Measurements from ENCODE around the gene MYRIP. TPM values are rescaled to one million over a fixed set of nuclear protein-coding genes. Genes with fewer than 3 reads are reported as not detected.

Gene MYRIP
- total RNA-seq, 2 experiments from 2014 or later = not detected

GRCh38 chr3:39934696-39935095, 125.3 kb downstream of the MYRIP start:
- Mint-ChIP-seq H3K4me3 (no peak overlapping the region), H3K36me3 (no peaks in the 10 kb centered on the region), H3K4me1 (no peaks in the 10 kb centered on the region), H3K9me3 (ENCODE audit: low read depth) (no peaks in the 10 kb centered on the region), H3K27ac (no peak overlapping the region), H3K27me3 (peaks cover 2% of the 10 kb centered on the region)
- DNase-seq (no peak), ATAC-seq (no peak)
- CTCF ChIA-PET = no interaction called here

GRCh38 chr3:39935261-39935660, 125.9 kb downstream of the MYRIP start:
- Mint-ChIP-seq H3K4me3 (no peak overlapping the region), H3K9me3 (ENCODE audit: low read depth) (no peaks in the 10 kb centered on the region), H3K4me1 (no peaks in the 10 kb centered on the region), H3K36me3 (no peaks in the 10 kb centered on the region), H3K27ac (no peak overlapping the region), H3K27me3 (no peaks in the 10 kb centered on the region)
- ATAC-seq (no peak), DNase-seq (no peak)
- CTCF ChIA-PET = no interaction called here

DNA sequence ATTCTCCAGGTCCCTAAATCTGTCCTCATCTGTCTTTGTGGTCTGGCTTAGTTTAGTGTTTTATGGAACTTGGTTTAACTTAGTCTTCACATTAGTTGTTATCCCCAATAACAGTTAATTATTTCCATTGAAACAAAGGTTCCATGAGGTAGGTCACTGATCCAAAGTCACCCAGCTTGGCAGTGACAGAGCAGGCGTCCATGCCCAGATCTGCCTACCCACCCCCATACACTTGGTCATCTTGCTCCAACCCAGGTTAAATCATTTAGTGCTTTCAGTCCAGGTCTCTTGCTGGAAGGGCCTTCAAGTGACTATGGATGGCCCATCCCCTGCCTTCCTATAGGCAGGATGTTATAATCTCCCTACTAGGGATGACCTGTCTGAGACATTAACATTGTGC, 127.4 kb downstream of the MYRIP start:
- Mint-ChIP-seq H3K9me3 (ENCODE audit: low read depth) (no peaks in the 10 kb centered on the region), H3K27ac (no peak overlapping the region), H3K4me3 (no peak overlapping the region), H3K27me3 (no peaks in the 10 kb centered on the region), H3K4me1 (no peaks in the 10 kb centered on the region), H3K36me3 (no peaks in the 10 kb centered on the region)
- ATAC-seq (no peak), DNase-seq (no peak)
- CTCF ChIA-PET = no interaction called here

- no peaks in the 10 kb centered on the region for H3K4me1 Mint-ChIP-seq
- CTCF ChIA-PET = no interaction called here
- ATAC-seq = no peak
- no peaks in the 10 kb centered on the region for H3K27me3 Mint-ChIP-seq
- no peak for DNase-seq
- H3K27ac Mint-ChIP-seq = no peak overlapping the region
- H3K9me3 Mint-ChIP-seq (ENCODE audit: low read depth) = no peaks in the 10 kb centered on the region
- H3K4me3 Mint-ChIP-seq = no peak overlapping the region
- no peaks in the 10 kb centered on the region for H3K36me3 Mint-ChIP-seq
Measured at GRCh38 chr3:39937315-39937714, 127.9 kb downstream of the MYRIP start.

- DNase-seq = no peak
- no peaks in the 10 kb centered on the region for H3K9me3 Mint-ChIP-seq (ENCODE audit: low read depth)
- H3K4me3 Mint-ChIP-seq = no peak overlapping the region
- no peaks in the 10 kb centered on the region for H3K36me3 Mint-ChIP-seq
- H3K4me1 Mint-ChIP-seq = no peaks in the 10 kb centered on the region
- no peaks in the 10 kb centered on the region for H3K27me3 Mint-ChIP-seq
- H3K27ac Mint-ChIP-seq = no peak overlapping the region
- CTCF ChIA-PET = no interaction called here
- ATAC-seq = no peak
Measured at GRCh38 chr3:39937874-39938273, 128.5 kb downstream of the MYRIP start.

DNA sequence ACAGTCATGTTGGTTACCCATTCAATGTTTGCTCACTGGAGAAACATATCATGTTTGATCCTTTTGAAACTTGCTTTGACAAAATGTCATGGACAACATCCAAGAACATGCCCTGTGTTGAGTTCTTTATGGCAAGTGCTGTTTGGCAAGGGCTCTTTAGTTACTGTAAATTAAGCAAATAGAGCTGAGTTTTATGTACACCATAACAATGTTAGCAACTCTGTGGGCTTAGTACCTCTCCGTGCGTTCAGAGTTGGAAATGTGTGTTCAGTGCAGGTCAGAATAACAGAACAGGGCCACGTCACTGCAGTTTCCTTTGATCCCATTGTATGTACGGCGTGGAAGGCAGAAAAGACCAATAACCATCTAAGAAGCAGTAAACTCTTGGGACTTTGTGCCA, 132.5 kb downstream of the MYRIP start:
- Mint-ChIP-seq H3K36me3 (no peaks in the 10 kb centered on the region), H3K4me3 (no peak overlapping the region), H3K9me3 (ENCODE audit: low read depth) (no peaks in the 10 kb centered on the region), H3K27me3 (no peaks in the 10 kb centered on the region), H3K4me1 (no peaks in the 10 kb centered on the region), H3K27ac (no peak overlapping the region)
- CTCF ChIA-PET = no interaction called here
- ATAC-seq (no peak), DNase-seq (no peak)

- Mint-ChIP-seq H3K9me3 (ENCODE audit: low read depth) (no peaks in the 10 kb centered on the region), H3K36me3 (no peaks in the 10 kb centered on the region), H3K4me3 (no peak overlapping the region)
Measured at GRCh38 chr3:39960515-39961191, 151.2 kb downstream of the MYRIP start.

GRCh38 chr3:39961230-39961629, 151.8 kb downstream of the MYRIP start:
- Mint-ChIP-seq H3K27me3 (no peaks in the 10 kb centered on the region), H3K27ac (no peak overlapping the region), H3K4me3 (no peak overlapping the region), H3K36me3 (no peaks in the 10 kb centered on the region), H3K9me3 (ENCODE audit: low read depth) (no peaks in the 10 kb centered on the region), H3K4me1 (no peaks in the 10 kb centered on the region)
- ATAC-seq = no peak
- CTCF ChIA-PET = no interaction called here
- no peak for DNase-seq

More at GRCh38 chr3:39960515-39961191, 151.2 kb downstream of the MYRIP start:
- DNase-seq (no peak), ATAC-seq (no peak)
- Mint-ChIP-seq H3K27me3 (no peaks in the 10 kb centered on the region), H3K4me1 (no peaks in the 10 kb centered on the region), H3K27ac (no peak overlapping the region)
- CTCF ChIA-PET = no interaction called here

DNA sequence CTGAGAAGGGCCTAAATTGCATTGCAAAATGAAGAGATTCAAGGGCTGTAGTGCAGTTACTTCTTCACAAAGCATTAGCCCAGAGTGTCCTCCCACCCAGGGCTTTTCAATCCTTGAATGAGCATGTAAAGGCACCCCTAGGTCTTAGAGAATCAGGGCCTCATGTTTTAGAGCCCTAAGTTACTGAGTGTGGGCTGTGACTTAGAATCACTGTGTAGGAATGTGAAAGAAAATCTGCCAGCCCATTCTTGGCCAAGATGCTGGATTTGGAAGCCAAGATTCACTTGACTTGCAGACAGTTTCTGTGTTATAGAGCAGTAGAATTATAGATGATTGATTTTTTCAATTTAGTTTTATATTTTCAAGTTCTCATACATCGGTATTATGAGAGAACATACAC, 153.2 kb downstream of the MYRIP start:
- DNase-seq (no peak), ATAC-seq (no peak)
- CTCF ChIA-PET = no interaction called here
- Mint-ChIP-seq H3K27me3 (no peaks in the 10 kb centered on the region), H3K4me1 (no peaks in the 10 kb centered on the region), H3K36me3 (no peaks in the 10 kb centered on the region), H3K4me3 (no peak overlapping the region), H3K9me3 (ENCODE audit: low read depth) (no peaks in the 10 kb centered on the region), H3K27ac (no peak overlapping the region)

DNA sequence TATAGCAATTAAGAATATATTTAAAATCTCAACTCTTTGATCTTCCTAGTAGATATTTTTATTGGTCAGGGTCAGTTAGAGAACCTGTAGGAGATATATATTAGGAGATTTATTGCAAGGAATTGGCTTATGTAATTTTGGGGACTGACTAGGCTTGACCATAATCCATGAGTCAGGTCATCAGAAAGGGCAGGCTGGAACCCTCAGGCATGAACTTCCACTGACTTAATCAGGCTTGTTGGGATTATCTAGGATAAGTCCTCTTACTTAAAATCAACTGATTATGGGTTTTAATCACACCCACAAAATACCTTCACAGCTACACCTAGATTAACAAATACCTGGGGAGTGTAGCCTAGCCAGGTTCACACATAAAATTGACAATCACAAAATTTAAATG, 156.1 kb downstream of the MYRIP start:
- H3K9me3 Mint-ChIP-seq (ENCODE audit: low read depth) = no peaks in the 10 kb centered on the region
- H3K27ac Mint-ChIP-seq = no peak overlapping the region
- no peaks in the 10 kb centered on the region for H3K36me3 Mint-ChIP-seq
- CTCF ChIA-PET = no interaction called here
- H3K4me1 Mint-ChIP-seq = no peaks in the 10 kb centered on the region
- no peaks in the 10 kb centered on the region for H3K27me3 Mint-ChIP-seq
- no peak overlapping the region for H3K4me3 Mint-ChIP-seq
- DNase-seq (no peak), ATAC-seq (no peak)

- no peaks in the 10 kb centered on the region for H3K27me3 Mint-ChIP-seq
- no peaks in the 10 kb centered on the region for H3K36me3 Mint-ChIP-seq
- H3K4me3 Mint-ChIP-seq = no peak overlapping the region
- no peaks in the 10 kb centered on the region for H3K9me3 Mint-ChIP-seq (ENCODE audit: low read depth)
- no peaks in the 10 kb centered on the region for H3K4me1 Mint-ChIP-seq
- no peak overlapping the region for H3K27ac Mint-ChIP-seq
- DNase-seq (no peak), ATAC-seq (no peak)
- CTCF ChIA-PET = no interaction called here
Measured at GRCh38 chr3:39965997-39966396, 156.6 kb downstream of the MYRIP start.

GRCh38 chr3:39970982-39971381, 161.6 kb downstream of the MYRIP start:
- no peak overlapping the region for H3K27ac Mint-ChIP-seq
- H3K36me3 Mint-ChIP-seq = no peaks in the 10 kb centered on the region
- no peaks in the 10 kb centered on the region for H3K9me3 Mint-ChIP-seq (ENCODE audit: low read depth)
- H3K4me3 Mint-ChIP-seq = no peak overlapping the region
- DNase-seq = no peak
- CTCF ChIA-PET = no interaction called here
- H3K27me3 Mint-ChIP-seq = no peaks in the 10 kb centered on the region
- no peaks in the 10 kb centered on the region for H3K4me1 Mint-ChIP-seq
- ATAC-seq = no peak

- no peaks in the 10 kb centered on the region for H3K9me3 Mint-ChIP-seq (ENCODE audit: low read depth)
- CTCF ChIA-PET = no interaction called here
- no peak overlapping the region for H3K27ac Mint-ChIP-seq
- DNase-seq (no peak), ATAC-seq (no peak)
- H3K36me3 Mint-ChIP-seq = no peaks in the 10 kb centered on the region
- no peaks in the 10 kb centered on the region for H3K27me3 Mint-ChIP-seq
- no peak overlapping the region for H3K4me3 Mint-ChIP-seq
- no peaks in the 10 kb centered on the region for H3K4me1 Mint-ChIP-seq
Measured at GRCh38 chr3:39971559-39972031, 162.2 kb downstream of the MYRIP start.

DNA sequence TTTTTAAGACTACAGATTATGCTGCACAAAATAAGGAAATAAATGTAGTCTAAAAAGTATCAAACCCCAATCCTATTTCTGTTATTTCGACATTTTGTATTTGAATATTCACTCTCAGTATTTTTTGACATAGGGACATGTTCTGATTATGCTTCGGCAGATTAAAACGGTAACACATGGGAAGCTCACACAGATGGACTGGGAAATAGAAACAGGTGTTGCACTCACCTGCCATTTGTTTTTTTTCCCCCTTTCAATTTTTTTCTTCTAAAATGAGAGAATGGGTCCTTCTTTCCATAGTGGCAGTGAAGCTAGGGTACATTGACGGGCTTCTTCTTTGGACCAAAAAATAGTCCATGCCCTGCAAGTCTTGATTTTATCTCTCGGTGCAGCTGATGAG, 163.1 kb downstream of the MYRIP start:
- DNase-seq (no peak), ATAC-seq (no peak)
- Mint-ChIP-seq H3K27me3 (no peaks in the 10 kb centered on the region), H3K4me1 (no peaks in the 10 kb centered on the region), H3K9me3 (ENCODE audit: low read depth) (no peaks in the 10 kb centered on the region), H3K4me3 (no peak overlapping the region), H3K36me3 (no peaks in the 10 kb centered on the region), H3K27ac (no peak overlapping the region)
- CTCF ChIA-PET = no interaction called here

Data from activated CD8-positive, alpha-beta memory T cell treated with anti-CD3 and anti-CD28 coated beads, Interleukin-2, amount 10 ng/mL, durations not matched to agents 7 days and 5 days (primary cell).